ENCODE data around the gene CDR2.
"Not testable (repeated sequence)": the region's sequence is repeated elsewhere in the genome, so short reads cannot be mapped to it uniquely, and the experiment has no call there.

The CDR2 gene

DNA sequence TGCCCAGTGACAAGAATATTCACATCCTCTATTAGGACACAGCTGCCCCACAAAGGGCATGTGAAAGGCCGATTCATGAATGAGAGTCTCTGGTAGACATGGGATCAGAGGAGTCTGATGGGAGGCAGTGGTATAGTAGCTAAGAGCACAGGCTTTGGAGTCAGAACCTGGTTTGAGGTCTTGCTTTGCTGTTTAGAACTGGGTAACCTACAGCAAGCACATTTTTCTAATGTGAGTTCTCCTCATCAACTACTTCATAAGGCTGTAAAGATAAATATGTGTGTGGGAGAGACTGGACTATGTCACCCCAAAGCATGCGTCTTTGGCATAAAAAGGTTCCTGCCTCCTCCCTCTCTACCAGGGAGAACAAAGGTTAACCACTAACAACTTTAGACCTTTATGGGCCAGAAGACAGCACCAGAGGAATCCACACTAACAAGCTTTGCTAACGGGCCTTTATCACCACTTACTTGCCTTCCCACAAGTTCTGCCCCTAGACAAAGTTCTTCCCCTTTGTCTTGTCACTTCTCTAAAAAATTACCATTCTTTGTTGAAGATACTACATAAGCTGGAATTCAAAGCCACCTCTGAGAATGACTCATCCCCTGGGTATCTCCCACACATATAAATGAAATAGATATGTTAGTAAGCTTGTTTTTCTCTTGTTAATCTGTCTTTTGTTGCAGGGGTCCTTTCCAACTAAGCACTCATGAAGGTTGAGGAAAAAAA lies 21.1 kb downstream of the CDR2 start:
- H3K27ac ChIP-seq: no peak overlapping the region
- no peak for TF ChIP-seq Cebpa-rat (IDR thresholded peaks at IDR 0.05)
- H3K9me3 ChIP-seq: 0 out of 2 replicates have a peak, but pooled peaks cover 5% of the 10 kb centered on the region
- H3K9ac ChIP-seq: no peak overlapping the region
- H3K36me3 ChIP-seq: peaks cover 55% of the 10 kb centered on the region
- no peak overlapping the region for H3K4me3 ChIP-seq
- peaks cover 20% of the 10 kb centered on the region for H3K4me1 ChIP-seq
- no peaks in the 10 kb centered on the region for H4K20me1 ChIP-seq
- no peaks in the 10 kb centered on the region for H3K27me3 ChIP-seq
- H3K4me2 ChIP-seq: no peak overlapping the region

DNA sequence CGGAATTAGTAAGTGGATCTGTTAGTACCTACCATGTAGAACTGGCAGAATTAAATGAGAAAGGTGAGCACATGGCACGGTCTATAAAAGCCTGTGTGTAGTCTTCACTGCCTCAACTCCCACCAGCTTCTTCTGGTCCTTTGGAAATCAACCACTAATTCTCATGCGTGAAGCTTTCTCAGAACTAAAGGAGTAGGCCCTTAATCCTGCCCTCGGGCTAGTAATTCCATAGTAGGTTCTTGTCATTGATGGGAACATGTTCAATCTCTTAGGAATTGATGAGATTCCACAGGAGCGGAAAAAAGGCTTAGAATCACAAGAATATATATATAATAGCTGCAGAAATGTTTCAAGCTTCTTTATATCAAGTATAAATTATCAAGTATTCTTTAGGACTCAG lies 21.7 kb downstream of the CDR2 start:
- H3K27ac ChIP-seq: no peak overlapping the region
- no peaks in the 10 kb centered on the region for H3K27me3 ChIP-seq
- no peak for TF ChIP-seq Cebpa-rat (IDR thresholded peaks at IDR 0.05)
- H3K9me3 ChIP-seq: 0 out of 2 replicates have a peak, but pooled peaks cover 5% of the 10 kb centered on the region
- no peak overlapping the region for H3K4me3 ChIP-seq
- no peak overlapping the region for H3K9ac ChIP-seq
- peaks cover 14% of the 10 kb centered on the region for H3K4me1 ChIP-seq
- H3K36me3 ChIP-seq: peaks cover 61% of the 10 kb centered on the region
- H4K20me1 ChIP-seq: no peaks in the 10 kb centered on the region
- H3K4me2 ChIP-seq: no peak overlapping the region

DNA sequence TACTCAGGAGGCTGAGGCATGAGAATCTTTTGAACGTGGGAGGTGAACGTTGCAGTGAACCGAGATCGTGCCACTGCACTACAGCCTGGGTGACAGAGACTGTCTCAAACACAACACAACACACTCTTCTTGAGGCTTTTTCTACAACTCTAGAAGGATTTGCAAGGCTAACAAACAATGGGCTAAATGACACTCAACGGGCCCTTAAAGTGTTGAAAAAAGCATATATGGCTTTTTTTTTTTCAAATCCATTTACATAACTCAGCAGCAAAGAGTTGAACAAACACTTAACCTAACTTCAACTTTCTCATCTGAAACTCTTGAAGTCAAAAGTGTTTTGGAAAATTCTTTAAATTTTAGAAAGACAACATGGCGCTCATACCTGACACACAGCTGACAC lies 22.3 kb downstream of the CDR2 start:
- Histone ChIP-seq H3K4me2 (no peak overlapping the region), H3K36me3 (peaks cover 67% of the 10 kb centered on the region), H4K20me1 (no peaks in the 10 kb centered on the region)

GRCh38 chr16:22351017-22351416 lies 23.4 kb downstream of the CDR2 start:
- H3K36me3 ChIP-seq: peaks cover 79% of the 10 kb centered on the region
- H3K27me3 ChIP-seq, H3K9ac ChIP-seq, H4K20me1 ChIP-seq, H3K4me2 ChIP-seq, H3K4me3 ChIP-seq, H3K4me1 ChIP-seq, H3K27ac ChIP-seq, H3K9me3 ChIP-seq: not testable (repeated sequence)

More for the DNA sequence above, 22.3 kb downstream of the CDR2 start:
- TF ChIP-seq Cebpa-rat (IDR thresholded peaks at IDR 0.05): no peak
- peaks cover 8% of the 10 kb centered on the region for H3K4me1 ChIP-seq
- H3K9ac ChIP-seq: no peak overlapping the region
- H3K9me3 ChIP-seq: 0 out of 2 replicates have a peak, but pooled peaks cover 5% of the 10 kb centered on the region
- H3K4me3 ChIP-seq: no peak overlapping the region
- H3K27me3 ChIP-seq: no peaks in the 10 kb centered on the region
- H3K27ac ChIP-seq: no peak overlapping the region

DNA sequence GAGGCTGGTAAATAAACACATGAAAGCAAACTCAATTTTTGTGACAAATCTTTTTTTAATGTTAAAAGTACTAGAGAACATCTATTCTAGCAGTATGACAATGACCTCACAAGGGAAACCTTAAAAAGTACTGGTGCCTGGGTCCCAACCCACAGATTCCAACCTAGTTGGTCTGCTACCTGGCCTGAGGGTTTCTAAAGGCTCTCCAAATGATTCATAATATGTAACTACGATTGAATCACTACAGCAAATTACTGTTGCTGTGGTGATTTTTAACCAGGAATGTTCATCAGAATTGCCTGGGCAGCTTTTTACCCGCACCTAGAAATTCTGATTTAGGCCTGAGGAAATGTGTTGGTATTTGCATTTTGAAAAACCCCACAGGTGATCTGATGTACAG lies 26.1 kb downstream of the CDR2 start:
- TF ChIP-seq Cebpa-rat (IDR thresholded peaks at IDR 0.05): no peak
- Histone ChIP-seq H3K4me3 (no peak overlapping the region), H3K9ac (no peak overlapping the region), H3K4me2 (no peak overlapping the region), H3K27me3 (no peaks in the 10 kb centered on the region), H3K27ac (no peak overlapping the region), H3K4me1 (no peaks in the 10 kb centered on the region), H4K20me1 (no peaks in the 10 kb centered on the region), H3K9me3 (0 out of 2 replicates have a peak, but pooled peaks cover 5% of the 10 kb centered on the region), H3K36me3 (peaks cover 65% of the 10 kb centered on the region)

DNA sequence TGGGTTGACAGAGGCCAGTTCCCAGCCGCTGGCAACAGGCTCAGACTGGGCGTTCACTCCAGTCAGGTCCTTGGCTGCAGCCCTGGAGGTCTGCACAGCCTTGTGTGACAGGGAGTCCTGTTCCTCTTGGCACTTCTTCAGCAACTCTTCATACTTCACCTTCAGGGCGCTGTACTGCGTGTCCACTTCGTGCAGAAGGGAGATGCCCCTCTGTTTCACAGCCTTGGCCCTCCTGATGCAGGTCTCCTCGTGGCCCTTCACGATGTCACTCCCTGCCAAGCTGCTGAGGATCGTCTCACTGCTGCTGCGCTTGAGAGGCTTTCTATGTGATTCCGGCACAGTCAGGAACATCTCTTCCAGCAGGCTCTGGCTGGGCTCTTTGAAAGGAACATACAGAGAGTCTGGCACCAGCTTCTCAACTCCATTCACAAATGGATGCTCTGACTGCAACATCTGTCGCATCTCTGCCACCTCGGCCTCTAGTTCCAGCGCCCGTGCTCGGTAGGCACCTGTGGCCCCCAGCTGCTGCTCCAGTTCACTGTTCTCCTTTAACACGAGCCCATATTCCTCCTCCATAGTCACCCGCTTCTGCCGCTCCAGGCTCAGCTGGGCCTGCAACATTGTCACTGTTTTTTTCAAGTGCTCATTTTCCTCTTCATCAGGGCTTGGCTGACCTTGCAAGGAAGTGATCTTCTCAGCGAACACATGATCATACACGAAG lies 27.2 kb downstream of the CDR2 start:
- Histone ChIP-seq H4K20me1 (no peaks in the 10 kb centered on the region), H3K4me2 (no peak overlapping the region), H3K4me1 (no peaks in the 10 kb centered on the region), H3K27me3 (no peaks in the 10 kb centered on the region), H3K9me3 (0 out of 2 replicates have a peak, but pooled peaks cover 5% of the 10 kb centered on the region), H3K36me3 (peaks cover 61% of the 10 kb centered on the region), H3K4me3 (no peak overlapping the region), H3K27ac (no peak overlapping the region; the same call in 1 of the 2 replicates), H3K9ac (no peak overlapping the region)
- no peak for TF ChIP-seq Cebpa-rat (IDR thresholded peaks at IDR 0.05)

DNA sequence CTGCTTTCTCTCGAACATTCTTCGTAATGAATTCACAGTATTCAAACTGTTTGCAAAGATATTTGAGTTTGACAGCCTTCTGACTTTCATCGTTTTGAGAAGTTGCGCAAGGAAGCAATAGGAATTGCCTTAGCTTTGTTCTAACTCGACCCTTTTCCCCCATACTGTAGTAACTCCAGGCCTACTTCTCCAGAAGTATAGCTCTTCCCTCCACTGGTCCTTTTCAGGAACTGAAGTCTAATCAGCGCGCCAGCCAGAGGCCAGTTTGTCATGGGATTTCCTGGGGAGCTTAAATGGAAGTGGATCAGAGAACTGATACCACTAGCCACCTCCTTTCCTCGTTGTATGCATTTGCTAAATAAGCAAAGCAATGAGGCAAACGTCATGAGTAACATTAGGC lies 27.9 kb downstream of the CDR2 start:
- H3K36me3 ChIP-seq: peaks cover 54% of the 10 kb centered on the region
- H3K27me3 ChIP-seq: no peaks in the 10 kb centered on the region
- H4K20me1 ChIP-seq: no peaks in the 10 kb centered on the region
- no peaks in the 10 kb centered on the region for H3K9me3 ChIP-seq
- TF ChIP-seq Cebpa-rat (IDR thresholded peaks at IDR 0.05): 0 out of 2 replicates have a peak, but pooled peaks have one; percentile 28
- no peak overlapping the region for H3K4me2 ChIP-seq
- no peak overlapping the region for H3K4me3 ChIP-seq
- no peak overlapping the region for H3K9ac ChIP-seq
- no peak overlapping the region; the same call in 1 of the 2 replicates for H3K27ac ChIP-seq
- no peaks in the 10 kb centered on the region for H3K4me1 ChIP-seq

GRCh38 chr16:22342082-22342481 lies 32.3 kb downstream of the CDR2 start:
- H3K9ac ChIP-seq: no peak overlapping the region
- peaks cover 39% of the 10 kb centered on the region for H3K9me3 ChIP-seq
- H3K36me3 ChIP-seq: peaks cover 21% of the 10 kb centered on the region

DNA sequence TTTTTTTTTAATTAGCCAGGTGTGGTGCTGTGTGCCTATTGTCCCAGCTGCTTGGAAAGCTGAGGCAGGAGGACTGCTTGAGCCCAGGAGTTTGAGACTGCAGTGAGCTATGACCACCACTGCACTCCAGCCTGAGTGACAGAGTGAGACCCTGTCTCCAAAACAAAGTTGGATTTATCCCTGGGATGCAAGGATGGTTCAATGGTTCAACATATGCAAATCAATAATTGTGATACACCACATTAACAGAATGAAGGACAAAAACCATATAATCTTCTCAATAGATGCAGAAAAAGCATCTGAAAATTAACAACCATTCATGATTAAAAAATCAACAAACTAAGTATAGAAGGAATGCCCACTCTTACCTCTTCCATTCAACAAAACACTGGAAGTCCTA lies 33.5 kb downstream of the CDR2 start:
- peaks cover 20% of the 10 kb centered on the region for H3K36me3 ChIP-seq
- H4K20me1 ChIP-seq: no peaks in the 10 kb centered on the region
- no peaks in the 10 kb centered on the region for H3K4me1 ChIP-seq
- no peak for TF ChIP-seq Cebpa-rat (IDR thresholded peaks at IDR 0.05)
- H3K4me3 ChIP-seq: no peak overlapping the region
- H3K9ac ChIP-seq: no peak overlapping the region
- H3K27ac ChIP-seq: no peak overlapping the region
- no peaks in the 10 kb centered on the region for H3K27me3 ChIP-seq
- H3K4me2 ChIP-seq: no peak overlapping the region
- H3K9me3 ChIP-seq: peaks cover 50% of the 10 kb centered on the region

More at GRCh38 chr16:22342082-22342481, 32.3 kb downstream of the CDR2 start:
- Histone ChIP-seq H3K4me3 (no peak overlapping the region), H4K20me1 (no peaks in the 10 kb centered on the region), H3K27me3 (no peaks in the 10 kb centered on the region), H3K27ac (no peak overlapping the region), H3K4me2 (no peak overlapping the region), H3K4me1 (no peaks in the 10 kb centered on the region)
- no peak for TF ChIP-seq Cebpa-rat (IDR thresholded peaks at IDR 0.05)

Measured in BLaER1 (cell line).